Sigmoid colon (tissue), 7 donors: ENCODE results near the gene INPP5F. TPM values are rescaled to one million over a fixed set of nuclear protein-coding genes. Genes with fewer than 3 reads are reported as not detected.

Experiments used
- DNase-seq: peaks from one replicate; pipeline ENCODE4 v3.0.0-alpha.2; 2019
- H3K27ac ChIP-seq, 4 donors: fragments of 200-600 bp; sonication (generic); one replicate each; pipeline ENCODE4 v1.5.1; 2016 to 2019; ENCODE audit warnings: mild to moderate bottlenecking in 1 of 4
- H3K27me3 ChIP-seq, 3 donors: fragments of 200-600 bp; sonication (generic); one replicate each; pipeline ENCODE4 v1.5.1; 2019; ENCODE audit warnings: mild to moderate bottlenecking in 1 of 3
- H3K36me3 ChIP-seq, 4 donors: fragments of 200-600 bp; sonication (generic); one replicate each; pipeline ENCODE4 v1.5.1; 2016 to 2019
- H3K4me1 ChIP-seq, 4 donors: fragments of 200-600 bp; sonication (generic); one replicate each; pipeline ENCODE4 v1.5.1; 2017 to 2019
- H3K4me3 ChIP-seq, 4 donors: fragments of 200-600 bp; sonication (generic); one replicate each; pipeline ENCODE4 v1.5.1; 2017 to 2019; ENCODE audit warnings: mild to moderate bottlenecking in 2 of 4, moderate library complexity in 1 of 4
- H3K9me3 ChIP-seq, 4 donors: fragments of 200-600 bp in 3 of 4; sonication (generic) in 3 of 4; one replicate each; pipeline versions ENCODE4 v1.5.1 to v1.6.1; 2013 to 2019
- CTCF ChIP-seq, 4 experiments: fragments of 450-650 bp in 3 of 4; fragments of 200-600 bp in 1 of 4; IDR thresholded peaks; one replicate each; pipeline ENCODE4 v1.5.1; 2016 to 2019; ENCODE audit warnings: antibody characterized with exemption in 4 of 4, mild to moderate bottlenecking in 3 of 4, moderate library complexity in 2 of 4
- EP300 ChIP-seq, 4 donors: sonication (generic); formaldehyde crosslinking; IDR thresholded peaks; one replicate each; pipeline ENCODE4 v1.6.1; 2017; ENCODE audit warnings: antibody characterized with exemption in 4 of 4
- POLR2A ChIP-seq, 2 donors: fragments of 450-650 bp; IDR thresholded peaks; one replicate each; pipeline ENCODE4 v1.6.1; 2016; ENCODE audit warnings: antibody characterized with exemption in 2 of 2, mild to moderate bottlenecking in 2 of 2, moderate library complexity in 2 of 2
- POLR2AphosphoS5 ChIP-seq, 4 donors: sonication (generic); formaldehyde crosslinking; IDR thresholded peaks; one replicate each; pipeline ENCODE4 v1.6.1; 2017; ENCODE audit warnings: antibody characterized with exemption in 4 of 4
- WGBS, 2 donors: extraction: QIAGEN DNeasy Blood & Tissue Kit; methylation state at CpG; one replicate each; pipeline ENCODE4 v1.1.7; 2013; 5-methylcytosine and 5-hydroxymethylcytosine counted together
- intact Hi-C: fragments of 100-400 bp; cut with DNase I; formaldehyde crosslinking; loops from one replicate; pipeline ENCODE4 v1.15.1; 2023
- polyA plus RNA-seq, 3 donors: library from polyadenylated mRNA; stranded (reverse); fragments of 200-250 nt; gene quantifications; one replicate each; pipeline ENCODE4 v1.2.3, GENCODE V29; 2013
- total RNA-seq, 4 donors: library from RNA; depleted of rRNA; stranded (reverse); fragments of >200 nt; gene quantifications; one replicate each; pipeline ENCODE4 v1.1.0, GENCODE V29; 2016
- donor health status: healthy with polysubstance abuse.
- donor health status: Bipolar disorder and iron deficiency.
- donor health status: healthy.

INPP5F gene
- total and polyA plus RNA-seq, 7 donors = 4.4 to 22.2 (median 16.0) TPM

DNA sequence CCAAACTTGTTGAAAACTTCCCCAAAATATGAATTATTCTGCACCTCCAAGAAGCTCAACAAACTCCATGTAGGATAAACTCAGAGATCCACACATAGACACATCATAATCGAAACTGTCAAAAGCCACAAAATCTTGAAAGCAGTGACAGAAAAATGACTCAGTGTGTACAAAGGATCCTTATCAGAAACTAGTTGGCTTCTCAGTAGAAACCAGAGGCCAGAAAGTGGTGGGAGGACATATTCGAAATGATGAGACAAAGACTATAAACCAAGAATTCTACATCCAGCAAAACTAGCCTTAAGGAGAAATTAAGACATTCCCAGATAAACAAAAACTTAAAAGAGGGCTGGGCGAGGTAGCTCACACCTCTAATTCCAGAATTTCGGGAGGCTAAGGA lies 108.3 kb downstream of the INPP5F start:
- peaks cover 21 to 99% (median 36%) of the 10 kb centered on the region in 4 donors for H3K36me3 ChIP-seq
- DNase-seq = no peak
- TF ChIP-seq EP300 (IDR thresholded peaks at IDR 0.05) = no peak
- no peak overlapping the region for H3K27ac ChIP-seq
- intact Hi-C loops = no loop called here
- H3K4me1 ChIP-seq = peaks cover 0 to 7% (median 0%) of the 10 kb centered on the region in 4 donors
- WGBS, 2 donors = 88 to 89% methylated on average over 4 of the region's 4 CpGs
- H3K4me3 ChIP-seq = no peak overlapping the region
- H3K27me3 ChIP-seq = no peaks in the 10 kb centered on the region
- no peaks in the 10 kb centered on the region for H3K9me3 ChIP-seq

- 96 to 100% methylated on average over 1 of the region's 1 CpG for WGBS, 2 donors
- no peak for TF ChIP-seq CTCF (IDR thresholded peaks at IDR 0.05)
- TF ChIP-seq POLR2AphosphoS5 (IDR thresholded peaks at IDR 0.05) = no peak
- TF ChIP-seq POLR2A (IDR thresholded peaks at IDR 0.05) = no peak
- no peak for TF ChIP-seq EP300 (IDR thresholded peaks at IDR 0.05)
- Histone ChIP-seq H3K36me3 (peaks cover 7 to 93% (median 50%) of the 10 kb centered on the region in 4 donors), H3K27ac (no peak overlapping the region), H3K4me1 (peaks cover 0 to 16% (median 9%) of the 10 kb centered on the region in 4 donors), H3K4me3 (no peak overlapping the region), H3K27me3 (no peaks in the 10 kb centered on the region), H3K9me3 (no peaks in the 10 kb centered on the region)
- no peak for DNase-seq
- intact Hi-C loops = no loop called here
Observed at GRCh38 chr10:119845656-119846055, 119.8 kb downstream of the INPP5F start.

DNA sequence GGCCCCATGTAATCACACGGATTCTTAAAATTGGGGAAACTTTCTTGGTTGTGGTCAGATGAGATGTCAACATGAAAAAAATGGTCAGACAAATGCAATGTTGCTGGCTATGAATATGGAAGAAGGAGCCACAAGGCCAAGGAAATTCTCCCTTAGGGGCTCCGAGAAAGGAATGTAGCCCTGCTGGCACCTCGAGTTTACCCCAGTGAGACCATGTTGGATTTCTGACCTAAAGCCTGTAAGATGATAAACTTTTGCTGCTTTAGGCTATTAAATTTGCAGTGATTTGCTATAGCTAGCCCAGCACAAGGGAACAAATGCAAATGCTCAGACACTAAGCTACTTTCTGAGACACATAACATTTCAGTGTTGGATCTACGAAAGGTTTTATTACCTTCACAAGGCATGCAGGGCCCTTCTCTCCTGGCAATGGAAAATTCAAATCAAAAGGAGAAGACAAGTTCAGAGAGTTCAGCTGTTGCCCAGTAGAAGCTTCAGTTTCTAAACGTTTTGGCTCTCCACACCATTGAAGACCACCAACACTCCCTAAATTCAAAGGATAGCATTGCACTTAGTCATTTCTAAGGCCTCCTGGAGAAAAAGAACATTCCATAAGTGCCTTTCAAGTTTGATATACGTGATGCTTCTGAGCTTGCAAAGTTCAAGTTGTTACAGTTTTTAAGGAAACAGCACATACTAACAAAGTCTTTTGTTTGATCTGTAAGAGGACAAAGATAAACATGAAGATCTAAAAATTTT lies 123.4 kb downstream of the INPP5F start:
- Histone ChIP-seq H3K27ac (peak overlapping the region in 2 of 4 donors; percentile 33 to 36), H3K4me1 (peaks cover 0 to 28% (median 9%) of the 10 kb centered on the region in 4 donors), H3K4me3 (no peak overlapping the region), H3K9me3 (no peaks in the 10 kb centered on the region), H3K27me3 (no peaks in the 10 kb centered on the region), H3K36me3 (peaks cover 0 to 87% (median 34%) of the 10 kb centered on the region in 4 donors)
- TF ChIP-seq POLR2AphosphoS5 (IDR thresholded peaks at IDR 0.05) (no peak), CTCF (IDR thresholded peaks at IDR 0.05) (no peak), POLR2A (IDR thresholded peaks at IDR 0.05) (no peak), EP300 (IDR thresholded peaks at IDR 0.05) (no peak)
- intact Hi-C loops = no loop called here
- no peak for DNase-seq
- WGBS, 2 donors = 83 to 87% methylated on average over 6 of the region's 6 CpGs

DNA sequence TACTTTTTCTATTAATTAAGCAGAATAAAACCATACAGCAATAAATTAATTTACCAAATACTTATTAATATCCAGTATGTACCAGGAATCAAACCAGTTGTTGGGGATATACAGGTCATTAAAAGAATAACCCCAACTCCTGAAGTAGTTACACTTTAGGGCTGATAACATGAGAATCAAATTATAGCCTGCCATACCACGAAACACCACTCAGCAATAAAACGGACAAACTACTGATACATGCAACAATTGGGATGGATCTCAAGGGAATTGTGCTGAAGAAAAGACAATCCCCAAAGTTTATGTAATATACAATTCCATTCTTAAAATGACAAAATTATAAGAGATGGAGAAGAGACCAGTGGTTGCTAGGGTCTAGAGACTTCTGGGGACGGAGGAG lies 124.1 kb downstream of the INPP5F start:
- TF ChIP-seq POLR2A (IDR thresholded peaks at IDR 0.05) = no peak
- TF ChIP-seq CTCF (IDR thresholded peaks at IDR 0.05) = no peak
- no peak for TF ChIP-seq POLR2AphosphoS5 (IDR thresholded peaks at IDR 0.05)
- TF ChIP-seq EP300 (IDR thresholded peaks at IDR 0.05) = no peak
- Histone ChIP-seq H3K4me1 (peaks cover 0 to 28% (median 9%) of the 10 kb centered on the region in 4 donors), H3K36me3 (peaks cover 0 to 84% (median 30%) of the 10 kb centered on the region in 4 donors), H3K27me3 (no peaks in the 10 kb centered on the region), H3K27ac (peak overlapping the region in 1 of 4 donors; percentile 36), H3K4me3 (no peak overlapping the region), H3K9me3 (no peaks in the 10 kb centered on the region)
- no peak for DNase-seq
- intact Hi-C loops = no loop called here
- 94% methylated on average over 3 of the region's 3 CpGs for WGBS, 2 donors

- intact Hi-C loops = no loop called here
- Histone ChIP-seq H3K27ac (no peak overlapping the region), H3K9me3 (no peaks in the 10 kb centered on the region), H3K4me1 (peaks cover 0 to 28% (median 9%) of the 10 kb centered on the region in 4 donors), H3K36me3 (peaks cover 0 to 82% (median 18%) of the 10 kb centered on the region in 4 donors), H3K4me3 (no peak overlapping the region), H3K27me3 (no peaks in the 10 kb centered on the region)
- WGBS, 2 donors = 95 to 98% methylated on average over 6 of the region's 6 CpGs
- TF ChIP-seq EP300 (IDR thresholded peaks at IDR 0.05) (no peak), CTCF (IDR thresholded peaks at IDR 0.05) (no peak), POLR2AphosphoS5 (IDR thresholded peaks at IDR 0.05) (no peak), POLR2A (IDR thresholded peaks at IDR 0.05) (no peak)
- no peak for DNase-seq
Observed at GRCh38 chr10:119852277-119852676, 126.4 kb downstream of the INPP5F start.
